HUDEP-2 (cell line): Measurements from ENCODE around the gene ZNF598.

ENCODE experiments used
- DNase-seq, 76 experiments: peaks; one replicate each; lab custom pipeline; 2025; ENCODE audit not compliant: unreplicated experiment in 76 of 76; lab: John Stamatoyannopoulos, UW

ZNF598 gene

GRCh38 chr16:1979271-1980029 lies 30.2 kb downstream of the ZNF598 start:
- no peak for DNase-seq

GRCh38 chr16:1978476-1979120 lies 31.0 kb downstream of the ZNF598 start:
- DNase-seq, result no peak

- no peak for DNase-seq
Observed at GRCh38 chr16:1977875-1978268, 31.7 kb downstream of the ZNF598 start.

- no peak for DNase-seq
Observed at GRCh38 chr16:1976951-1977874, 32.4 kb downstream of the ZNF598 start.

- no peak for DNase-seq
Observed at GRCh38 chr16:1976216-1976520, 33.5 kb downstream of the ZNF598 start.

GRCh38 chr16:1975432-1976215 lies 34.0 kb downstream of the ZNF598 start:
- DNase-seq, result no peak

GRCh38 chr16:1974157-1975070 lies 35.2 kb downstream of the ZNF598 start:
- DNase-seq, result no peak

- no peak for DNase-seq
Observed at GRCh38 chr16:1973461-1974156, 36.0 kb downstream of the ZNF598 start.

GRCh38 chr16:1972490-1972877 lies 37.1 kb downstream of the ZNF598 start:
- peak in 32 of 76 experiments; percentile 10 to 61 (median 31) for DNase-seq

- DNase-seq, result peak in 73 of 76 experiments; percentile 51 to 94 (median 86)
Observed at GRCh38 chr16:1971796-1972489, 37.7 kb downstream of the ZNF598 start, which contains the start of gene TBL3. TBL3 (plus strand) TSS chr16:1972053; CDS start chr16:1972165, 112 bp downstream.

GRCh38 chr16:1968146-1968953 lies 41.3 kb downstream of the ZNF598 start:
- no peak for DNase-seq

- no peak for DNase-seq
Observed at GRCh38 chr16:1966460-1966859, 43.2 kb downstream of the ZNF598 start, which contains the start of gene RNF151. RNF151 (plus strand) TSS chr16:1966856; CDS start chr16:1966882, 26 bp downstream.

GRCh38 chr16:1965396-1966001 lies 44.1 kb downstream of the ZNF598 start:
- DNase-seq, result no peak

- DNase-seq, result peak in 75 of 76 experiments; percentile 64 to 98 (median 96)
Observed at GRCh38 chr16:1964506-1965395, 44.9 kb downstream of the ZNF598 start, which contains the start of gene RPS2. RPS2 (minus strand) TSS chr16:1964826; CDS start chr16:1964625, 201 bp downstream.

GRCh38 chr16:1963806-1964505 lies 45.7 kb downstream of the ZNF598 start:
- DNase-seq, result peak in 24 of 76 experiments; percentile 22 to 84 (median 48)
